KMS-11 (cell line): ENCODE data around the gene R3HDM2.

Experiments used
- H2AFZ ChIP-seq: fragments of 200-600 bp; sonication (generic); 2 replicates; pipeline ENCODE4 v1.6.1; 2016; ENCODE audit warnings: antibody characterized with exemption, mixed run types, low read depth
- H3K27ac ChIP-seq: fragments of 200-600 bp; sonication (generic); 2 replicates; pipeline ENCODE4 v1.6.1; 2016; ENCODE audit warnings: mild to moderate bottlenecking, mixed run types
- H3K27me3 ChIP-seq: fragments of 200-600 bp; sonication (generic); 2 replicates; pipeline ENCODE4 v1.6.1; 2017; ENCODE audit warnings: mild to moderate bottlenecking, low read depth, mixed run types, moderate library complexity; ENCODE audit not compliant: insufficient read depth
- H3K36me3 ChIP-seq: fragments of 200-600 bp; sonication (generic); 2 replicates; pipeline ENCODE4 v1.6.1; 2017; ENCODE audit warnings: mild to moderate bottlenecking, mixed run types; ENCODE audit not compliant: insufficient read depth
- H3K4me1 ChIP-seq: fragments of 200-600 bp; sonication (generic); 2 replicates; pipeline ENCODE4 v1.6.1; 2016; ENCODE audit warnings: mild to moderate bottlenecking, low read depth, mixed run types; ENCODE audit not compliant: poor library complexity, severe bottlenecking
- H3K4me2 ChIP-seq: fragments of 200-600 bp; sonication (generic); 2 replicates; pipeline ENCODE4 v1.7.0; 2016; ENCODE audit warnings: mild to moderate bottlenecking, mixed run types
- H3K4me3 ChIP-seq: fragments of 200-600 bp; sonication (generic); IDR thresholded peaks from 2 replicates; pipeline ENCODE4 v1.6.1; 2017; ENCODE audit warnings: low read depth, low read length, mixed read lengths; ENCODE audit not compliant: insufficient read depth
- H3K79me2 ChIP-seq: fragments of 200-600 bp; sonication (generic); 2 replicates; pipeline ENCODE4 v1.6.1; 2016; ENCODE audit warnings: low read depth, mixed run types; ENCODE audit not compliant: insufficient read depth
- H3K9ac ChIP-seq: fragments of 200-600 bp; sonication (generic); 2 replicates; pipeline ENCODE4 v1.6.1; 2016; ENCODE audit warnings: mild to moderate bottlenecking, mixed run types
- H4K20me1 ChIP-seq: fragments of 200-600 bp; sonication (generic); 2 replicates; pipeline ENCODE4 v1.6.1; 2016; ENCODE audit warnings: mild to moderate bottlenecking, mixed run types; ENCODE audit not compliant: insufficient read depth
- TF ChIP-seq, protein P1 (sequence below): fragments of 200-600 bp; sonication (generic); conservative IDR thresholded peaks from 2 replicates; pipeline ENCODE4 v1.6.1; 2017; ENCODE audit warnings: low read depth, mild to moderate bottlenecking, antibody characterized with exemption, low read length, moderate library complexity, mixed read lengths

R3HDM2 gene

GRCh38 chr12:57460841-57461275 lies 30.0 kb upstream of the R3HDM2 start:
- peak overlapping the region; percentile 88 for H3K4me2 ChIP-seq
- H3K4me1 ChIP-seq = peaks cover 46% of the 10 kb centered on the region
- H3K36me3 ChIP-seq = no peaks in the 10 kb centered on the region
- H2AFZ ChIP-seq = peak overlapping the region; percentile 53; the same call in 1 of the 2 replicates
- H3K9ac ChIP-seq = no peak overlapping the region
- peaks cover 47% of the 10 kb centered on the region for H3K27me3 ChIP-seq
- no peak overlapping the region for H3K4me3 ChIP-seq
- H3K27ac ChIP-seq = no peak overlapping the region
- TF ChIP-seq, protein P1, sequence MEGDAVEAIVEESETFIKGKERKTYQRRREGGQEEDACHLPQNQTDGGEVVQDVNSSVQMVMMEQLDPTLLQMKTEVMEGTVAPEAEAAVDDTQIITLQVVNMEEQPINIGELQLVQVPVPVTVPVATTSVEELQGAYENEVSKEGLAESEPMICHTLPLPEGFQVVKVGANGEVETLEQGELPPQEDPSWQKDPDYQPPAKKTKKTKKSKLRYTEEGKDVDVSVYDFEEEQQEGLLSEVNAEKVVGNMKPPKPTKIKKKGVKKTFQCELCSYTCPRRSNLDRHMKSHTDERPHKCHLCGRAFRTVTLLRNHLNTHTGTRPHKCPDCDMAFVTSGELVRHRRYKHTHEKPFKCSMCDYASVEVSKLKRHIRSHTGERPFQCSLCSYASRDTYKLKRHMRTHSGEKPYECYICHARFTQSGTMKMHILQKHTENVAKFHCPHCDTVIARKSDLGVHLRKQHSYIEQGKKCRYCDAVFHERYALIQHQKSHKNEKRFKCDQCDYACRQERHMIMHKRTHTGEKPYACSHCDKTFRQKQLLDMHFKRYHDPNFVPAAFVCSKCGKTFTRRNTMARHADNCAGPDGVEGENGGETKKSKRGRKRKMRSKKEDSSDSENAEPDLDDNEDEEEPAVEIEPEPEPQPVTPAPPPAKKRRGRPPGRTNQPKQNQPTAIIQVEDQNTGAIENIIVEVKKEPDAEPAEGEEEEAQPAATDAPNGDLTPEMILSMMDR = no peak
- no peaks in the 10 kb centered on the region for H4K20me1 ChIP-seq
- H3K79me2 ChIP-seq = no peaks in the 10 kb centered on the region

- H3K36me3 ChIP-seq = no peaks in the 10 kb centered on the region
- peaks cover 43% of the 10 kb centered on the region for H3K27me3 ChIP-seq
- no peak overlapping the region for H3K27ac ChIP-seq
- no peak overlapping the region for H3K9ac ChIP-seq
- H3K79me2 ChIP-seq = no peaks in the 10 kb centered on the region
- no peak overlapping the region for H3K4me3 ChIP-seq
- TF ChIP-seq, protein P1 = no peak
- no peak overlapping the region; the same call in 1 of the 2 replicates for H2AFZ ChIP-seq
- peaks cover 50% of the 10 kb centered on the region for H3K4me1 ChIP-seq
- no peaks in the 10 kb centered on the region for H4K20me1 ChIP-seq
- H3K4me2 ChIP-seq = peak overlapping the region; percentile 88
Observed at GRCh38 chr12:57460468-57460784, 29.6 kb upstream of the R3HDM2 start.

GRCh38 chr12:57459750-57460467 lies 29.1 kb upstream of the R3HDM2 start, which contains the start of gene GLI1:
TSS of gene GLI1 (plus strand) at chr12:57459785. CDS start at chr12:57463692, 3,907 bp downstream.
- H3K4me3 ChIP-seq = peak within 1 kb of the TSS; percentile 88
- no peaks in the 10 kb centered on the region for H4K20me1 ChIP-seq
- H3K27ac ChIP-seq = peak within 1 kb of the TSS; percentile 47
- H3K4me2 ChIP-seq = peak within 1 kb of the TSS; percentile 90
- peaks cover 37% of the 10 kb centered on the region for H3K27me3 ChIP-seq
- peak within 1 kb of the TSS; percentile 95 for H2AFZ ChIP-seq
- peaks cover 55% of the 10 kb centered on the region for H3K4me1 ChIP-seq
- TF ChIP-seq, protein P1 = no peak
- H3K36me3 ChIP-seq = no peaks in the 10 kb centered on the region
- no peaks in the 10 kb centered on the region for H3K79me2 ChIP-seq
- H3K9ac ChIP-seq = peak within 1 kb of the TSS; percentile 40

DNA sequence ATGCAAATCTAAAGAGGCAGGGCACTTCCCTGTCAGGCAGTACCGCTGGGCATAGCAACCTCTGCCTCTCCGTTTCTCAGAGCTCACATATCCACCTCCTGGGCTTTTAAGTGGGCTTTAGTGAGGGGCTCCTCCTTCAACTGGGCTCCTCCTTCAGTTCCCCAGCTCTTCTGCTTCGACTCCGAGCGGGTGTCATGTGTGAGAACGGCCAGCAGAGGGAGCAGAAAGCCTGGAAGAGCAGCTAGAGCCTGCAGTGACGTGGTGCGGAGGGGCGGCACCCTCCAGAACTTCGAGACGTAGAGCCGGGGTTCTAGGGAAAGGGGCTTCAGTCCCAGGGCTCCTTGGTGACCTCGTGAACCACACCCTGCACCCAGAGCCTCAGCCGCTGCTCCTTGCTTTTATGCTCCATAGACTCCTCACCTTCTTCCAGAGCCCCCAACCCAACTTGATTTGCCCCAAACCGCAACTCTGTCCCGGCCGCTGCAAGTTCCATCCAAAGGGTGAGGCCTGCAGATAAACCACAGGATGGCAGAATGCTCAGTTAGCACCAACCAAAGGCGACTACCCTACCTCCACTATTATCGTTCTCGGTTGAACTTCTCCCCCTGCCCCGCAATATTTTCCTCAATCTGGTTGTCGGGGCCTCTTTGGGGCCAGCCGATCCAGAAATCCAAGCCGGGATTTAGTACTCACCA lies 28.4 kb upstream of the R3HDM2 start:
- TF ChIP-seq, protein P1 = peak; percentile 100
- Histone ChIP-seq H4K20me1 (no peaks in the 10 kb centered on the region), H3K27ac (peak overlapping the region; percentile 47), H3K36me3 (no peaks in the 10 kb centered on the region), H3K79me2 (no peaks in the 10 kb centered on the region), H2AFZ (peak overlapping the region; percentile 95), H3K4me1 (peaks cover 62% of the 10 kb centered on the region), H3K4me3 (peak overlapping the region; percentile 88), H3K27me3 (peaks cover 30% of the 10 kb centered on the region), H3K4me2 (peak overlapping the region; percentile 90), H3K9ac (peak overlapping the region; percentile 40)
